ENCODE results near the gene PTOV1.
A peak's percentile ranks its signal among the peaks of the same experiment; 100 is the strongest.

PTOV1 gene

GRCh38 chr19:49875177-49875576 lies 24.2 kb downstream of the PTOV1 start:
- H3K27me3 ChIP-seq (ENCODE audit: insufficient read depth, low read length, poor library complexity) = no peaks in the 10 kb centered on the region
- H3K4me1 ChIP-seq (ENCODE audit: control insufficient read depth, low read depth, low read length) = peaks cover 4% of the 10 kb centered on the region
- no peak overlapping the region for H3K4ac ChIP-seq (ENCODE audit: low read depth, low read length)
- no peak for DNase-seq
- H2BK5ac ChIP-seq (ENCODE audit: low read length) = no peak overlapping the region
- H3K79me2 ChIP-seq (ENCODE audit: control insufficient read depth, insufficient read depth, low read length) = peaks cover 16% of the 10 kb centered on the region
- H2BK15ac ChIP-seq (replicated peaks; ENCODE audit: low read depth) = no peak overlapping the region
- H2AK5ac ChIP-seq (ENCODE audit: low read length) = no peak overlapping the region
- H3K4me3 ChIP-seq (ENCODE audit: low read length) = no peak overlapping the region
- H3K23ac ChIP-seq (ENCODE audit: low read length) = no peak overlapping the region
- peak overlapping the region; percentile 94 for H3K9ac ChIP-seq (ENCODE audit: low read length)
- no CpG with 5 or more reads among the region's 4 CpGs for WGBS (ENCODE audit: extremely low coverage, insufficient coverage, low lambda C conversion rate)
- H3K27ac ChIP-seq (ENCODE audit: low read depth, low read length) = no peak overlapping the region
- no peak overlapping the region for H3K18ac ChIP-seq (ENCODE audit: low read length)
- peak overlapping the region; percentile 52 for H3K4me2 ChIP-seq (ENCODE audit: low read length)
- no peaks in the 10 kb centered on the region for H3K36me3 ChIP-seq (ENCODE audit: control insufficient read depth, insufficient read depth, low read length)
- peaks cover 15% of the 10 kb centered on the region for H3K79me1 ChIP-seq (ENCODE audit: low read length)
- peak overlapping the region; percentile 100 for H3K56ac ChIP-seq (ENCODE audit: low read length)
- no peak overlapping the region for H4K5ac ChIP-seq (ENCODE audit: low read length)
- H4K8ac ChIP-seq (ENCODE audit: low read depth, low read length) = no peak overlapping the region
- no peak overlapping the region for H2BK120ac ChIP-seq (ENCODE audit: low read depth, low read length)

DNA sequence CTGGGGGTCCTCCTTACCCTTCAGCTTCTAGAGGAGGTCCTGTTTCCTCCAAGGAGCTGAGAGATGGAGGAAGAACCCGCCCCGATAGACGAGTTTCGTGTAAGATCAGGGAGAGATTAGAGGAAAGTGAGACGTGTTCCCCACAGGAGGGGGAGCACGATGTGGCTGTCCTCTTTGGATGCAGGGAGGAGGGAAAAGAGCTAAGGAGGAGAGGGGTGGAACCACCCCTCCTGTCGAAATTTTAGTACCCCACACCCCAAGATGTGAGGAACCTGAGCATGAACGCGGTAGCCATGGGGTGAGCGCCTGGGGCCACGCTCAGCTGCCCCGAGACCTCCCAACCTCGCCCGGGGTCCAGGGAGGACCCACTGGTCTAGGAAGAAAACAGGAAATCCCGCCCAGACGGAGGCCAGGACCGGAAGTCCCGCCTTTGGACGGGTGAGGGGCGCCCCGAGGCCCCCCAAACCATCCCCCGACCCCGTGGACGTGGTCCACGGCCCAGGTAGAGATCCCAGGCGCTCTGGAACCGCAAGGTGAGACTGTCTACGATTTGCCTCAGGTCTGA lies 25.0 kb downstream of the PTOV1 start:
- peak overlapping the region; percentile 90 for H3K23ac ChIP-seq (ENCODE audit: low read length)
- H3K36me3 ChIP-seq (ENCODE audit: control insufficient read depth, insufficient read depth, low read length) = no peaks in the 10 kb centered on the region
- peak overlapping the region; percentile 75 for H3K4ac ChIP-seq (ENCODE audit: low read depth, low read length)
- H2BK5ac ChIP-seq (ENCODE audit: low read length) = peak overlapping the region; percentile 67
- H2AK5ac ChIP-seq (ENCODE audit: low read length) = peak overlapping the region; percentile 20
- peak overlapping the region; percentile 73 for H3K4me3 ChIP-seq (ENCODE audit: low read length)
- peaks cover 16% of the 10 kb centered on the region for H3K79me2 ChIP-seq (ENCODE audit: control insufficient read depth, insufficient read depth, low read length)
- peak overlapping the region; percentile 24 for H2BK120ac ChIP-seq (ENCODE audit: low read depth, low read length)
- peak overlapping the region; percentile 52 for H3K4me2 ChIP-seq (ENCODE audit: low read length)
- H3K79me1 ChIP-seq (ENCODE audit: low read length) = peaks cover 18% of the 10 kb centered on the region
- peak; percentile 67 for DNase-seq
- no peaks in the 10 kb centered on the region for H3K27me3 ChIP-seq (ENCODE audit: insufficient read depth, low read length, poor library complexity)
- H3K9ac ChIP-seq (ENCODE audit: low read length) = peak overlapping the region; percentile 94
- peaks cover 4% of the 10 kb centered on the region for H3K4me1 ChIP-seq (ENCODE audit: control insufficient read depth, low read depth, low read length)
- peak overlapping the region; percentile 100 for H3K56ac ChIP-seq (ENCODE audit: low read length)
- no peak overlapping the region for H2BK15ac ChIP-seq (replicated peaks; ENCODE audit: low read depth)
- peak overlapping the region; percentile 86 for H3K27ac ChIP-seq (ENCODE audit: low read depth, low read length)
- no peak overlapping the region for H4K8ac ChIP-seq (ENCODE audit: low read depth, low read length)
- H3K18ac ChIP-seq (ENCODE audit: low read length) = peak overlapping the region; percentile 72
- WGBS (ENCODE audit: extremely low coverage, insufficient coverage, low lambda C conversion rate) = no CpG with 5 or more reads among the region's 28 CpGs
- no peak overlapping the region for H4K5ac ChIP-seq (ENCODE audit: low read length)

- peak overlapping the region; percentile 90 for H3K23ac ChIP-seq (ENCODE audit: low read length)
- H2BK15ac ChIP-seq (replicated peaks; ENCODE audit: low read depth) = no peak overlapping the region
- peak overlapping the region; percentile 60 for H3K4ac ChIP-seq (ENCODE audit: low read depth, low read length)
- WGBS (ENCODE audit: extremely low coverage, insufficient coverage, low lambda C conversion rate) = no CpG with 5 or more reads among the region's 46 CpGs
- peaks cover 4% of the 10 kb centered on the region for H3K4me1 ChIP-seq (ENCODE audit: control insufficient read depth, low read depth, low read length)
- no peaks in the 10 kb centered on the region for H3K27me3 ChIP-seq (ENCODE audit: insufficient read depth, low read length, poor library complexity)
- H3K79me2 ChIP-seq (ENCODE audit: control insufficient read depth, insufficient read depth, low read length) = peaks cover 16% of the 10 kb centered on the region
- H2BK120ac ChIP-seq (ENCODE audit: low read depth, low read length) = peak overlapping the region; percentile 24
- H3K4me3 ChIP-seq (ENCODE audit: low read length) = peak overlapping the region; percentile 73
- peak overlapping the region; percentile 99 for H2BK5ac ChIP-seq (ENCODE audit: low read length)
- peak overlapping the region; percentile 97 for H4K5ac ChIP-seq (ENCODE audit: low read length)
- H3K79me1 ChIP-seq (ENCODE audit: low read length) = peaks cover 18% of the 10 kb centered on the region
- peak overlapping the region; percentile 91 for H3K4me2 ChIP-seq (ENCODE audit: low read length)
- H2AK5ac ChIP-seq (ENCODE audit: low read length) = no peak overlapping the region
- DNase-seq = peak; percentile 99
- peak overlapping the region; percentile 72 for H3K18ac ChIP-seq (ENCODE audit: low read length)
- H3K36me3 ChIP-seq (ENCODE audit: control insufficient read depth, insufficient read depth, low read length) = no peaks in the 10 kb centered on the region
- H4K8ac ChIP-seq (ENCODE audit: low read depth, low read length) = no peak overlapping the region
- peak overlapping the region; percentile 86 for H3K27ac ChIP-seq (ENCODE audit: low read depth, low read length)
- peak overlapping the region; percentile 94 for H3K9ac ChIP-seq (ENCODE audit: low read length)
- peak overlapping the region; percentile 100 for H3K56ac ChIP-seq (ENCODE audit: low read length)
Observed at GRCh38 chr19:49876422-49877019, 25.6 kb downstream of the PTOV1 start.

- H2BK15ac ChIP-seq (replicated peaks; ENCODE audit: low read depth) = no peak within 1 kb of the TSS
- H3K23ac ChIP-seq (ENCODE audit: low read length) = peak within 1 kb of the TSS; percentile 90
- peak within 1 kb of the TSS; percentile 60 for H3K4ac ChIP-seq (ENCODE audit: low read depth, low read length)
- WGBS (ENCODE audit: extremely low coverage, insufficient coverage, low lambda C conversion rate) = no CpG with 5 or more reads among the region's 61 CpGs
- peak within 1 kb of the TSS; percentile 24 for H2BK120ac ChIP-seq (ENCODE audit: low read depth, low read length)
- no peaks in the 10 kb centered on the region for H3K36me3 ChIP-seq (ENCODE audit: control insufficient read depth, insufficient read depth, low read length)
- H3K27me3 ChIP-seq (ENCODE audit: insufficient read depth, low read length, poor library complexity) = no peaks in the 10 kb centered on the region
- H3K9ac ChIP-seq (ENCODE audit: low read length) = peak within 1 kb of the TSS; percentile 94
- H3K18ac ChIP-seq (ENCODE audit: low read length) = peak within 1 kb of the TSS; percentile 72
- H3K56ac ChIP-seq (ENCODE audit: low read length) = peak within 1 kb of the TSS; percentile 100
- peak; percentile 100 for DNase-seq
- H3K27ac ChIP-seq (ENCODE audit: low read depth, low read length) = peak within 1 kb of the TSS; percentile 86
- peak within 1 kb of the TSS; percentile 97 for H4K5ac ChIP-seq (ENCODE audit: low read length)
- H3K4me3 ChIP-seq (ENCODE audit: low read length) = peak within 1 kb of the TSS; percentile 84
- peak within 1 kb of the TSS; percentile 91 for H3K4me2 ChIP-seq (ENCODE audit: low read length)
- H3K79me1 ChIP-seq (ENCODE audit: low read length) = peaks cover 18% of the 10 kb centered on the region
- H2AK5ac ChIP-seq (ENCODE audit: low read length) = peak within 1 kb of the TSS; percentile 61
- H3K4me1 ChIP-seq (ENCODE audit: control insufficient read depth, low read depth, low read length) = peaks cover 4% of the 10 kb centered on the region
- no peak within 1 kb of the TSS for H4K8ac ChIP-seq (ENCODE audit: low read depth, low read length)
- peak within 1 kb of the TSS; percentile 99 for H2BK5ac ChIP-seq (ENCODE audit: low read length)
- H3K79me2 ChIP-seq (ENCODE audit: control insufficient read depth, insufficient read depth, low read length) = peaks cover 16% of the 10 kb centered on the region
Observed at GRCh38 chr19:49877020-49877878, 26.3 kb downstream of the PTOV1 start, which contains the start of the genes AKT1S1 and TBC1D17. AKT1S1 (minus strand) TSS chr19:49877355; CDS start chr19:49873295, 4,060 bp downstream. TBC1D17 (plus strand) TSS chr19:49877702; CDS start chr19:49877724, 22 bp downstream.

DNA sequence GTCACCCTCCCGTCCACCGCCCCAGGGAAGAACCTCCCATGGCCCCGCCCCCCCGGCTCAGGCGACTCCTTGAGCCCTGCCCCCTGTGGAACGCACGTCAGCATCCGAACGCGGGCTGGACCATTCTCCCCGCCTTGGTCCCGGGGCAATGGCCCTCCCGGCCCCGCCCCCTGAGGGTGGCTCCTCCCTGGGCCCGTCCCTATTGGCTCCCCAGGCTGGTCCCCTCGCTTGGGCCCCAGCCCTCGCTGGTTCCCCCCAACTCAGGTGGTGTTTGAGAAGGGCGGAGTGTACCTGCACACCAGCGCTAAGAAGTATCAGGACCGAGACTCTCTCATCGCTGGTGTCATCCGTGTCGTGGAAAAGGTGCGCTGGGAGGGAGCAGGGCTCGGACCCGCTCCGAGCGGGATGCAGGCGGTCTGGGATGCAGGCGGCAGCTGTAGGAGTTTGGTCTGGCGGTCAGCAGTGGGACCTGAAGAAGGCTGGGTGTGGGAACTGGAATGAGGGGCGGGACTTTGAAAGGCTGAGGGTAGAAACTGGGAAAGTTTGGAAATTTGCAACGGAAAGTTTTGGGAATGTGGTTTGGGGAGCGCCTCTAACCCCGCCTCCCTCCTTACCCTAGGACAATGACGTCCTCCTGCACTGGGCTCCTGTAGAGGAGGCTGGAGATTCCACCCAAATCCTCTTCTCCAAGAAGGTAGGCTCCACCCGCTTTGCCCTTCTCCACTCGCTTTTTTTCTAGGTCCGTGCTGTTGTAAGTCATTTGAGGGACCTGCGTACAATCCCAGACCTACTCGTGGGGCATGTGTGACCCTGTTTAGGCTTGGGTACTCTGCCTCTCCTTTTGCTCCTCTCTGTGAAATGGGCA lies 27.2 kb downstream of the PTOV1 start:
- H3K4me2 ChIP-seq (ENCODE audit: low read length) = peak overlapping the region; percentile 64
- H4K8ac ChIP-seq (ENCODE audit: low read depth, low read length) = no peak overlapping the region
- peaks cover 16% of the 10 kb centered on the region for H3K79me2 ChIP-seq (ENCODE audit: control insufficient read depth, insufficient read depth, low read length)
- H2BK120ac ChIP-seq (ENCODE audit: low read depth, low read length) = no peak overlapping the region
- DNase-seq = peak; percentile 99
- H2AK5ac ChIP-seq (ENCODE audit: low read length) = peak overlapping the region; percentile 61
- peak overlapping the region; percentile 32 for H2BK5ac ChIP-seq (ENCODE audit: low read length)
- H3K23ac ChIP-seq (ENCODE audit: low read length) = no peak overlapping the region
- H3K4me1 ChIP-seq (ENCODE audit: control insufficient read depth, low read depth, low read length) = peaks cover 4% of the 10 kb centered on the region
- no CpG with 5 or more reads among the region's 41 CpGs for WGBS (ENCODE audit: extremely low coverage, insufficient coverage, low lambda C conversion rate)
- peak overlapping the region; percentile 84 for H3K4me3 ChIP-seq (ENCODE audit: low read length)
- H3K4ac ChIP-seq (ENCODE audit: low read depth, low read length) = no peak overlapping the region
- peak overlapping the region; percentile 87 for H3K9ac ChIP-seq (ENCODE audit: low read length)
- H3K18ac ChIP-seq (ENCODE audit: low read length) = peak overlapping the region; percentile 69
- H3K79me1 ChIP-seq (ENCODE audit: low read length) = peaks cover 18% of the 10 kb centered on the region
- H2BK15ac ChIP-seq (replicated peaks; ENCODE audit: low read depth) = no peak overlapping the region
- H4K5ac ChIP-seq (ENCODE audit: low read length) = no peak overlapping the region
- peak overlapping the region; percentile 96 for H3K56ac ChIP-seq (ENCODE audit: low read length)
- no peaks in the 10 kb centered on the region for H3K27me3 ChIP-seq (ENCODE audit: insufficient read depth, low read length, poor library complexity)
- H3K36me3 ChIP-seq (ENCODE audit: control insufficient read depth, insufficient read depth, low read length) = peaks cover under 1% of the 10 kb centered on the region
- H3K27ac ChIP-seq (ENCODE audit: low read depth, low read length) = peak overlapping the region; percentile 84
